NCI-H345 (cell line): Measurements from ENCODE around the gene NKX1-2.

ENCODE experiments used
- DNase-seq: peaks from one replicate; lab custom pipeline; 2025; lab: John Stamatoyannopoulos, UW

Gene NKX1-2

DNA sequence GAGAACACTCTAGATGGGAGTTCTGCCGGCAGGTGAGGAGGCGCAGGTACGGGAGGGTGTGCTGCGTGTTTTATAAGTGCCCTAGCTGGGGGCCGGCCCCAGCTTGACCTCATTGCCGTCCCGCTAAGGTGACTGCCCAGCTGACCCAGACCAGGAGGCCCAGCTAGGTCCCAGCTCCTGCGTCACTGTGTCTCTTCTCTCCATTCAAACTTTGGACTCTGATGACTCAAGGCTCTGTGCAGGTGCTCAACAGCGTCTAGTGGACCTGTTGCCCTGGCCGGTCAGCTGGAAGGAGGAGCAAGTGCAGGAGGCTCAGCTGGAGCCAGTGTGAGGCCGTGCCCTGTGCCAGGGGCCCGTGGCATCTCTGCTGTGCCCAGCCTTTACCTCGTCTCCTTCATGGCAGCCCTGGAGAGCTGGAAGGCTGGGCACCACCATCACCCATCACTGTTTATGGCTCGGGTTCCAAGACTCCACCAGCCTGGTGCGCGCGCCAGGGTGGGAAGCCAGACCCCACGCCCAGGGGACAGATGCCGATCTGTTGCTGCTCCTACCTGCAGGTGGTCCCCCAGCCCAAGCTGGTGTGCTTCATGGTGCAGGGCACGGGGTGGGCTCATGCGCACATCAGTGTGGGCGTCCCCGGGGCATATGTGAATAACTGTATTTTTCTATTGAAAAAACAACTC lies 26.3 kb upstream of the NKX1-2 start:
- no peak for DNase-seq

DNA sequence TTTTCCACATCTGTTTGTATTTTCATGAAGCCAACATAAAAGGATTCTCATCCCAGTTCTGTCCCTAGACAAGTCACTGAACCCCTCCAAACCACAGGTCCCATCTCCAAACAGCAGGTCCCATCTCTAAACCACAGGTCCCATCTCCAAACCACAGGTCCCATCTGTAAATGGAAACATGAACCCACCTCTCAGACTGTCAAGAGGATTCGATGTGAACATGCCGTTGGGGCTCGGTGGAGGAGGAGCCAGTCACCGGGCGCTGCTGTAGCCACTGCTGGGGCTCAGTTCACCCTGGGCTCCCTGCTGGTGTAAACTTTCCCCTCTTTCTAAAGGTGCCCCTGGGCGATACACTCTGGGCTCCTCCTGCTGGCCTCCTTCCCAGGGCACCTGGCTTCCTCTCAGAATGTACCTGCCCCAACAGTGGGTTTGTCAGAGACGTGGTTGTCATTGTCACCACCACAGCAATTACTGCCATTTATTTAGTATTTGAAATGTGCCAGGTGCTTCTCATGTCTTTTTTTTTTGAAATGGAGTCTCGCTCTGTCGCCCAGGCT lies 24.8 kb upstream of the NKX1-2 start:
- DNase-seq = peak; percentile 60

DNA sequence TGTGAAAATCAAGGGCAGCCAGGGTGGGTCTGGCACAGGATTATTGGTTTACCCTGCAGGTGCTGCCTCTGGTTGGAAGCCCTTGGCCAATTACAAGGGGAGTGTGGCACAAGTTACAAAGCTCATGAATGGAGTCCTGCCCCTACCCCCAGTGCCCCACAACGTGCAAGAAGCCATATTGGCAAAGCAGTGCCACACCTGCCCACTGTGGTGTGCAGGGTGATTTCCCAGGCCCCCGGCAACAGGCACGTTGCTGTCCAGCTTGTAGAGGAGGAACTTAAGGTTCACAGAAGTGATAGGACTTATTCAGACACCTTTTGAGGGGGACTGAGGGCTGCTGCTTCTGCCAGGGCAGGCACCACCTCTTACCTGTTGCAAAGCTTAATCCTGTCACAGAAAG lies 23.2 kb upstream of the NKX1-2 start:
- DNase-seq = no peak

DNA sequence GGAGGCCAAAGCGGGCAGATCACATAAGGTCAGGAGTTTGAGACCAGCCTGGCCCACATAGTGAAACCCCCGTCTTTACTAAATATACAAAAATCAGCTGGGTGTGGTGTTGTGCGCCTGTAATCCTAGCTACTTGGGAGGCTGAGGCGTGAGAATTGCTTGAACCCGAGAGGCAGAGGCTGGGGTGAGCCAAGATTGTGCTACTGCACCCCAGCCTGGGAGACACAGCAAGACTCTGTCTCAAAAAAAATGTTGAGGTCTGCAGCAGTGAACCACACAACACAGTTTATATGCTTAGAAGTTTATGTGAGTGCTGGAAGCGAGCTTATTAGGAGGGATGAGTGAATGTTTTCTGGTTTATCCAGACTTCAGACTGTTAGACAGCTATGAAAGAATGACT lies 22.2 kb upstream of the NKX1-2 start:
- no peak for DNase-seq

DNA sequence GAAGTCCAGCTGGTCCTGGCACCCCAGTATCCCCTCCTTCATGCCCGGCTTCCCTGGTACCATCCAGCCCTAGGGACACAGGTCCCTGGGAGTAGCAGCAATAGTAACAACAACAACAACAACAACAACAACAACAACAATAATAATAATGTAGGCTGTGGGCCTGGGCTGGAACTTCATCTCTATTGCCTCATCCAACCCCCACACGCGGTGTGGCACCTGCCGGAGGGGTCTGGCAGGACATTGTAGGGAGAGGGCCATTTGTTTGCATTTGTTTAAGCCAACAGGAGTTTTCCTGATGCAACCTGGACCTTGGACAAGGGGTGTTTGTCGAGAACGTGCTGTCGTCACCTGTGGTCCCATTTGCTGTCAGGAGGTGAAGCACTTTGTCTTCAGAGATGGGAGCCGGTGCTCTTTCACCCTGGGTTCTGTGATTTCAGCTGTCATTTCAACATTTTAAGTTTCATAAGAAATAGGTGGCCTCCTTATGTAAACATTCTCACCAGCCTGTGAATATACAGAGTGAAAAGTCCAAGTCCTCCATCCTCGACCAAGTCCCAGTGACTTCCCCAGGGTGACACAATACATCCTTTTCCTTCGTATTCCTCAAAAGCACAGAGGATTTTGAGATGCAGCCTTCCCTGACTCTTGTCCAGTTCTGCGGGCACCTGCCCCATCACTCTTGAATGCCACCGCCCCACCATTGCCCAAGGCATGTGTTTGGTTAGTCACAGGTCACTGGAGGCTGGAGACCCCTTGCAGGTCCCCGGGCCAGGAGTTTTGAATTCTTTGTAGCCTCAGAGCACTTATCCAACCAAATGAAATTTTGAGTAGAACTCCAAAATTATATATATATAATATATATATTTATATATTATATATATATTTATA lies 21.0 kb upstream of the NKX1-2 start:
- DNase-seq = no peak

DNA sequence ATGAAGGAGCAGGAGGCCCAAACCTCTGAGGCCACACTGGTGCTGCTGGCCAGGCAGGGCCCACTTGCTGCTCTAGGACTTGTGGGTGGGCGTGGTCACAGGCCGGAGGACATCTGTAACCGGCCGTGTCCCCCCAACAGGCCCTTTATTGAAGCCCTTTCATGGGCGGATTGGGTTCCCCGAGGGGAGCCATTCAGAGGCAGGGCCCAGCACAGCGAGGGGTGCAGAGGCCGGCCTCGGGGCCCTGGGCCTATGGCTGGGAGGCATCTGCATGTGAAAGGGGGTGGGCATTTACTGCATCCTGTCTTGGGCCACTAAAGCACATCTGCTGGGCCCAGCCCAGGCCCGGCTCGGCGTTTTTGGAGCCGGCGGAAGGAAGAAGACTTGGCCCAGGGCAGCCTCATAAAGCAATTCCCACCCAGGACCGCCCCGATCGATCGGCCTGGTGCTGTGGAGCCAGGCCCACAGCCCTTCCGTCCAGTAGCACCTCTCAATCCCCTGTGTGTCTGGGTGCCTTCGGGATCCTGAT lies 20.2 kb upstream of the NKX1-2 start:
- DNase-seq = no peak

DNA sequence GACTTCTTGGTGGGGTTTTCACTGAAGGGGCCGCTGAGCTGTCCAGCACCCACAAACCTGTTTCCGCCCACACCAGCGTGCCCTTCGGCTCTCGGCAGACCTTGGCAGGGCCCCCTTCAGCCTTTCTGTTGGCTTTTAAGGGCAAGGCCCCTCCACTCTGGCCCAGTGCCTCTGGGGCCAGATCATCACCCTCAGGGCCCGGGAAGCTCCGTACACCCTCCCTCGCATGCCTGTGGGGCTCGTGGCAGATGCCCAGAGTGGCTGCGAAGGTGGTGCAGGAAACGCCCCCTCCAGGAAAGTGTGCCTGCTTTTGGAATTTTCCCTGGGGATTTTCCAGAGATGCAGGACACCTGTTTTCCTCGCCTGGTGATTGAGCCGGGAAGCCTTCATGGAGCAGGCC lies 18.8 kb upstream of the NKX1-2 start:
- DNase-seq = no peak

DNA sequence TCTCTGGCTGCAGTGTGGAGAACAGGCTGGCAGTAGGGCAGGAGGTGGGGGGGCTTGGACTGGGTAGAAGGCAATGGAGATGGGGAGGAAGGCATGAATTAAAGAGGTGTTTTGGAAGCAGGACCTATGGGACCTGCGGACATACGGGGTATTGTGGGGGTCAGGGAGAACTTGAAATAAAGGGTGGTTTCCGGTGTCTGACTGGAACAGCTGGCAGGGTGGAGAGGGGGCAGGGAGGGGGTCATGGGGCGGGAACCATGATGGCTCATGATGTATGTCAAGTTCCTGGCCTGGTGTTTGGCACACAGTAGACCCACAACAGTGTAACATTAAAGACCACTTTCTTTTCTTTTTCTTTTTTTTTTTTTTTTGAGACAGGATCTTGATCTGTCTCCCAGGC lies 17.3 kb upstream of the NKX1-2 start:
- no peak for DNase-seq

DNA sequence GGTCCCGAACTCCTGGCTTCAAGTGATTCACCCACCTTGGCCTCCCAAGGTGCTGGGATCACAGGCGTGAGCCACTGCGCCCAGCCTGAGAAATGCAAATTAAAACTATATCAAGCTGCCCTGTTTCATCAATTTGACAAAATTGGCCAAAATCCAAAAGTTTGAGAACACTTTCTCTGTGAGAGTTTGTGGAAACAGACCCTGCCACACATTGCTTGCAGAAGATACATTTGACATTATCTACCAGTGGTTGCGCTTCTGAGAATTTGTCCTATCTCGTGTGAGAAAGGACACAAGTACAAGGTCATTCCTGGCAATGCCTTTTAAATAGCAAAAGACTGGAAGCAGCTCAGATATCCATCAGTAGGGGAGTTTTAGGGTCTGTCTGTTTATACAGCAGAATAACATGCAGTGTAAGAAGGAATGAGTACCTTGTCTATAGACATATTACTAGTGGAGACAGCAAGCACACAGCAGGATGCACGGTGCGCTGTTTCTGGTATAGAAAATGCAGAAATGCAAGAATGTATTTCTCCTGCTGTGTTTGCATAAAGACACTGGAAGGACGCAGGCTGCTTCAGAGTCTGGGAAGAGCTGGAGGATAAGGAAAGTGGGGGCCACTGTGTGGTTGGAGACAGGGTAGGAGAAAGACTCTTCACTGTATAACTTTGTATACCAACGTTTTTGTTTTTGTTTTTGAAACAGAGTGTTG lies 16.1 kb upstream of the NKX1-2 start:
- DNase-seq = no peak

DNA sequence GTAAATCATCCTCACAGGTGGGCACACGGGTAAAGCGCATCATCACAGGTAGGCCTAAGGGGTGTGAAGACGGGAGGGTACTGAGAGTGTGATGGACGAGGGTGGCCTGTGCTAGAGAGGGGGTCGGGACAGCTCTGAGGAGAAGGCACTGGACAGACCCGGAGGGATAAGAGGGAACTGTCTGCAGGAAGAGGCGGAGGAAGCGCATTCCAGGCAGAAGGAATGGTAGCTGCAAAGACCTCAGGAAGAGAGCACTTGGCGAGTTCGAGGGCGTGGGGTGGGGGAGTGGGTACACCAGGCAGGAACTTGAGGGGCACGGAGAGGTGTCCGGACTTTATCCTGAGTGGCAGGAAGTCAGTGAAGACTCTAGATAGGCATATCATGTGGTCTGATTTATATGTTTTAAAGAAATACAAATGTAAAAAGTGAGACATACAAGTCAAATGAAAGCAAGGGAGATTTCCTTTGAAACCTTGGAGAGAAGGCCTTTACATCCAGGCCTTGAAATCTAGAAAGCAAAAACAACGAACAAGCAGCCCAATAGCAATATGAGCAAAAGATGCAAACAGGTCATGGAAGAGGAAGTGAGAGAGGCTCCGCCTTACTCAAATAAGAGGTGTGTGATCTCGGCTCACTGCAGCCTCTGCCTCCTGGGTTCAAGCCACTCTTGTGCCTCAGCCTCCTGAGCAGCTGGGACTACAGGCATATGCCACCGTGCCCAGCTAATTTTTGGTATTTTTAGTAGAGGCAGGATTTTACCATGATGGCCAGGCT lies 15.4 kb upstream of the NKX1-2 start:
- no peak for DNase-seq

DNA sequence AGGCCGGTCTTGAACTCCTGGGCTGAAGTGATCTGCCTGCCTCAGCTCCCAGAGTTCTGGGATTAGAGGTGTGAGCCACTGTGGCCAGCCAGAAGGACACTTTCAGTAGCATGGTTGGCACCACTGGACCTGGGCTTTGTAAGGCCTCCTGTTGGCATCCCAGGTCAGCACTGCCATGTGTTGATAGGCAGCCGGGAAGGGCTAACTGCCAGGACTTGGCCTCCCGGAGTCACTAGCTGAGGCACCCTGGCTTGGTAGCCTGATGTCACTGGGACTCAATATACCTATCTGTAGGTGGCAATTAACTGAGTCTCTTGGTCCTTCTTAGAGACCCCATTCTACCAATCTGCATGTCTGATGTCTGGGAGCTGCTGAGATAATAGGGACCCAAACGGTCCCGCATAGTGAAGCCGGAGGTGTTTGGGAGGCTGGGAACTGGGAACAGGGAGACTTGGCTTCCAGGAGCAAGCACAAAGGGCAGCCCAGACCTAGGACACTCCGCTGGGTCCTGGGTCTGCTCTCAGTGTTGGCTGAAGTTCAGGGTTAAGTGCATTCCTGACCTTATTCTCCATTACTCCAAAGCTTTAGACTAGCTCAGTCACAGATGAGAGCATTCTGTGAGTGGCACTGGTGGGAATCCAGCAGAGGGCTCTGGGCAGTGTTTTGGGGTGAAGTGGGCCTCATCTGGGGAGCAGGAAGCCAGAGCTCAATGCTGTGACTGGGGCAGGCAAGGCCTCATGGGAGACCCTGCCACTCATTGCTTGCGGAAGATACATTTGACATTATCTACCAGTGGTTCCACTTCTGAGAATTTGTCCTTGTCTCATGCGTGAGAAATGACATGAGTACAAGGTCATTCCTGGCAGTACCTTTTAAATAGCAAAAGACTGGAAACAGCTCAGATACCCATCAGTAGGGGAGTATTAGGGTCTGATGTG lies 14.5 kb upstream of the NKX1-2 start:
- no peak for DNase-seq

DNA sequence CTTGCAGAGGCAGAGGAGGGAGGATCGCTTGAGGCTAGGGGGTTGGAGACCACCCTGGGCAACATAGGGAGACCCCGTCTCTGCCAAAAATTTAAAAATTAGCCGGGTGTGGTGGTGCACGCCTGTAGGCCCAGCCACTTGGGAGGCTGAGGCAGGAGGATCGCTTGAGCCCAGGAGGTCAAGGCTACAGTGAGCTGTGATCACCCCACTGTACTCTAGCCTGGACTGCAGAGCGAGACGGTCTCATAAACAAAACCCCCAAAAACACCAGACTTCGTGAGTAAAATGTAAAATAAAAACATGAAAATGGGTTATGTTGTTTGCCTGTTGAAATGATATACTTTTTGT lies 12.5 kb upstream of the NKX1-2 start:
- DNase-seq = no peak

DNA sequence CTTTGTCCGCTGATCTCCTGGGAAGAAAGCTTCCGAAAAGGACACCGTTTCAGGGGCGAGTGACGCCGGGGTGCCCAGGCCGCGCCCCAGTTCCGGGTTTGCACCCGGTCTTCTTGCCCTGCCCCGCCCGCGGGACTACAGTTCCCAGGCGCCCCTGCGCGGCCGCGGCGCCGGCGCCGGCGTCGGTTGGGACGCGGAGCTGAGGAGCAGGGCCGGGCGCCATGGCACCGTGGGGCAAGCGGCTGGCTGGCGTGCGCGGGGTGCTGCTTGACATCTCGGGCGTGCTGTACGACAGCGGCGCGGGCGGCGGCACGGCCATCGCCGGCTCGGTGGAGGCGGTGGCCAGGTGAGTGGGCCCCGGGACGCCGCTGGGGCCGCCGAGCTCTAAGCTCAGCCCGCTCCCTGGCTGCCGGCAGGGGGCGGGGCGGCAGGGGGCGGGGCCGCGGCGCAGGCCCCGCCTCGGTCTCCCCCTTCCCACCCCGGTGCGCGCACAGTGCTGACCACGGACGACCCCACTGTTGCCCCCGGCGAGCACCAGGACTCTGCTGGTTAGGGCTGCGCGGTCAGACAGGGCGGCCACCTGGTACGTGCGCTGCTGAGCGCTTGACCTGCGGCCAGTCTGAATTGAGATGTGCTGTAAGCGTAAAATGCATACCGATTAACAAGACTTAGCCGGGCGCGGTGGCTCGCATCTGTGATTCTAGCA lies 12.0 kb upstream of the NKX1-2 start, which contains the start of gene LHPP:
LHPP (plus strand) TSS at position 182 of the 706 bp plus-strand sequence; CDS start at position 222, 40 bp downstream.
- DNase-seq = peak; percentile 80

DNA sequence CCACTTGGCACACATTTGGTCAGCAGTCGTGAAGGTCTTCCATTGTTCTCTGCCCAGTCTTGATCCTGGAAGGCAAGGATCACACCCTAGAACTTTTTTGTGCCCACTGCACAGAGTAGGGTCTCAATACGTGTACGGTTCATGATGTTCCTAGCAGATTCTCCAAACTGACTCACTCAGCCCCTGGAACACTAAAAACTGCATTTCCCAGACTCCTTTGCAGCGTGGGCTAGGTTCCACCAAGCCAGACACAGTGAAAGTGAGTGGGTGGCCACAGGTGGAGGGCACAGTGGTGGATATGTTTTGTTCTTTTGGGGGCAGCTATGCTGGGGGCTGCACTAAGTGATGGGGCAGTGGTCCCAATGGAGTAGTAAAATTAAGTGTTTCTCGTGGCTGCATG lies 10.3 kb upstream of the NKX1-2 start:
- no peak for DNase-seq

DNA sequence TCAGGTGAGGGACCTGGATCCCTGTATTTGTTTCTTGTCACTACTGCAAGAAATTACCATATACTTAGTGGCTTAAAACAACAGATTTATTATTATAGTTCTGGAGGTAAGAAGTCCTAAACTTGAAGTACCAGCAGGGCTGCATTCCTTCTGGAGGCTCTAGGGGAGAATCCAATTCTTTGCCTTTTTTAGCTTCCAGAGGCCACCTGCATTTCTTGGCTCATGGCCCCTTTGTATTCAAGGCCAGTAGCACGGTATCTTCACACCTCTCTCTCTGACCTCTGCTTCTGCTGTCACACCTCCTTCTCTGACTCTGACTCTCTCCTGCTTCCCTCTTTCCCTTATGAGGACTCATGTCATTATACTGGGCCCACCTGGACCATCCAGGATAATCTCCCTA lies 9.6 kb upstream of the NKX1-2 start:
- DNase-seq = no peak

DNA sequence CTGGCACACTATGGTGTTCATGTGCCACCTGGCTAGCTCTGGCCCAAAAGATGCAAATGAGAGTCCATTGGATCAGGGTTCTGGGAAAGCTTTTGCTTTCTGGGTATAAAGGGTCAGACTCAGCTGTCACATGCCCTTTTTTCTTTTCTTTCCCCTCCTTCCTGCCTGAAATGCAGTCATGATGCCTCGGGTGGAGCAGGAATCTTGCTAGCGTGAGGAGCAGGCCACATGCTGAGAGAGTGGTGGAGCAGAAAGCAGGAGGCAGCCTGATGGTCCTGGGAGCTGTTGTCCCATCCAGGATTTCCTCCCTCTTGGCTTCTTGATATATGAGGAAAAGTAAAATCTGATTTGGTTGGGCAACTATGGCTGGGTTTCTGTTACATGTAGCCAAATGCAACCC lies 9.1 kb upstream of the NKX1-2 start:
- no peak for DNase-seq

DNA sequence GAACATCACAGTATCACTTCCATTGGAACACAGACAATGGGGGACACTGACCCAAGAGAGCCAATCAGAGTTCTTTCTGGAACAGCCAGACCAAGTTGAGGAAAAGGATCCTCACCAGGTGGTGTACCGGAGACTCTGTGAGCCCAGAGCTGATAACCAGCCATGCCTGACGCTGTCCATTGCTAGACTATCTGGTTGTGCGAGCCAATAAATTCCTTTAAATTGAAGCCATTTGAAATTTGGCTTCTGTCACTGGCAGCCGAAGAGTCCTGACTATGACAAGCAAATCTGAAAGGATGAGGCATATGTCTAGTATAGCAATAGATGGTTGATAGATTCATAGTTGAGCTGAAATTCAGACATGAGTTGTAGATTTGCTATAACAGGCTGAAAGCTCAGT lies 8.6 kb upstream of the NKX1-2 start:
- DNase-seq = no peak

DNA sequence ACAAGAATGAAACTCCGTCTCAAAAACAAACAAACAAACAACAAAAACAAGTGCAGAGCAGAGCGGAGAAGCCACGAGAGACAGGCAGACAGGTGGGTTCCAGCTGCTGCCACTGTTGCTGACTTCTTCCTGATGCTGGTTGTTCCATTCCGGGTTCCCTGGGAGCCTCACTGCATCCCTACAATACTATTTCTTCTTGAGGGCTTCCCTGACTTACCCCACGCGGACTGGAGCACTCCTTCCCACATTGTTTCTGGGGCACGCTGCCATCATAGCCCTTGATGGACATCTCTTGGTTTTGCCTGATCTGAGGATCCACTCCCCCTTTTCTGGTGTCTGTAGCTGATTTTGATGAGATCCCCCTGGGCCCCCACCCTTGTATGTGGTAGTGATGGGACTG lies 5.6 kb upstream of the NKX1-2 start:
- DNase-seq = no peak

DNA sequence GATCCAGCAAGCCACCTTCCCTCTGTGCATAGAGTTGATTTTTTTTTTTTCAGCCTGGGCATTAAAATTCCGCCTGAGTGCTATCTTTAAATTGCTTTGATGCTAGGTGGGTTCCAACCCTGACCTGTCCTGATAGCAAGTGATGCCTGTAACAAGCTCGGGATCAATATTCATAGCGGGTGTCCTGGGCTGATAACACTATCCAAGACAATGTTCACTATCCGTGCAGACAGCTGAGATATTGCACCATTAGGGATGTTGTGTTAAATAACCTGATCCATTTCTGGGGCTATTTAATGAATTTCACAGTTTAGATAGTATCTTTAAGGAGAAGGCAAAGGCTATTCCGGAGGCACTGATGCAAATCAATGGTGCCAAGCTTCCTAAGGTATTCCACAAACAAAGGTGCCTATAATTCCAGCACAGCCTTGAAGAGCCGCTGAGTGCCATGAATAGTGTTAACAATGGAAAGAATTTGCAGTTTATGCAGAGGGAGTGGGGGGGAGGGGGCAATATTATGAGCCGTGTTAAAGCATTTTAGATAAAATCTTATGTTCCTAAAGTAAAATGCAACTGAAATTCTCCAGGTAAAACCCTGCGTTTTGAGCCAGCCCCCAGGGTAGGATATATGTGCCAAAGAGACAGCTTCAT lies 4.2 kb upstream of the NKX1-2 start:
- DNase-seq = no peak
